ENCODE results near the gene SMIM8.
"Not testable (repeated sequence)": the region's sequence is repeated elsewhere in the genome, so short reads cannot be mapped to it uniquely, and the experiment has no call there.

Gene SMIM8

DNA sequence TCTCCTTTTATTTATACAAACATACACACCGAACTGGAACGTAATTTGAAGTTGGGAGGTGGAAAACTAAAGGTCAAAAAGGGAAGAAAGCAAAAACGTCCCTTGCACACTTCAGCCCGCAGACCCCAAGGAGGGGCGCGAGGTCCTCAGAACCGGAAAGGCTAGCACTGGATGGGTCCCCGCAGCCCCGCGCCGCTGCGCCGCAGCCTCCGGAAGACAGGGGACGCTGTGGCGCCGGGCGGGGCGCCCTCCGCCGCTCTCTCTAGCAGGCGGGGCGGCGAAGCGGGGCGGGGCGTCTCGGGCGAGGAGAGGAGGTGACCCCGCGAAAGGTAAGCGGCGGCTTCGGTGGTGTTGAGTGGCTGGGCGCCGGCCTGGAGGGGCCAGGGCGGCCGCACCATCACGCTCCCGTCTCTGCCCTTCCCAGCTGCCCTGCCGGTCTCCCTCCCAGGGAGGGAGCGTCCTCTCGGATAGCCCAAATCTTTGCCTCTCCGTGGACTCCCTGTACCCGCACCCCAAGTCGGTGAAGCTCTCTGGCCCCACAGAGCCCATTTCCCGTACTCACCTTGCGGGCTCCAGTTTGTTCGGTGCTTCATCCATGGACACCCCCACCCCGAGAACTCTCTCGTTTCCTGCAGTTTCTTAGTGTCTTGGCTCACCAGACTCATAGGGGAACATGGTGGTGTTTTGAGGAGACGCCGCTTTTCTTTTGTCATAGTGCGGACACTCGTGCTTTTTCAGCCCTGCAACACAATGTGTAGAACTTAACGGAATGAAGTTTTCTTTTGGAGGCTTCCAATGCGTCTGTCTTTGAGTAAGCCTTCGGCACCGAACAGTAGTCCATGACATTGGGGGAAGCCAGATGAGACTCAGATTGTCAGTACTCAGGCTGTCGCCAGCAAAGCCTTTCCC lies at the start of gene SMIM8:
TSS of gene SMIM8 (plus strand) at position 285 of the 909 bp plus-strand sequence. CDS start 14,444 bp downstream, outside the sequence.
- DNase-seq = no peak

DNA sequence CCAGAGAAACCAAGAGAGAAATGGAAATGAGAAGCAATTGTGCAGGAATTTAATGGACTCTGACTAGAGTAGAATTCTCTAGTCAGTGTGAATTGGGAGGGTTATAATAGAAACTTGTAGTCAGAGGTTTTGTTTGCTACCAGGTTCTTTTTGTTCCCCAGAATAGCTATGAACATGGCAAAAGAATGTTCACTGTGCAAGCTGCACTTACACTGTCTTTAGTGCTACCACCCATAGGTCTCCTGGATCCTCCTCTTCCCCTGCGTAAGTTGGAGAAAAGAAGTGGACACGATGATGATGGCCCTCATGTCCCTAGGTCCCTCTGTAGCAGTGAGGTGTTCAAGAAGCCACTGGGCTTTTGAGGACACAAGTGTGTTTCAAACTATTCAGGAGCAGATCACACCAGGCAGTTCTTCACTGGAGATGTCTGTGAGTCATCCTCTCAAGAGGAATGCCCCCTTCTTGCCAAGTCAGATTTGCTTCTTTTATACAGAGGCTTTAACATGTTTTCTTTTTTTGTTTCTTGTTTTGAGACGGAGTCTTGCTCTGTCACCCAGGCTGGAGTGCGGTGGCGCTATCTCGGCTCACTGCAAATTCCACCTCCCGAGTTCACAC lies 47.6 kb upstream of the SMIM8 start:
- no peak for DNase-seq

GRCh38 chr6:87276624-87277023 lies 45.8 kb upstream of the SMIM8 start:
- DNase-seq = no peak

DNA sequence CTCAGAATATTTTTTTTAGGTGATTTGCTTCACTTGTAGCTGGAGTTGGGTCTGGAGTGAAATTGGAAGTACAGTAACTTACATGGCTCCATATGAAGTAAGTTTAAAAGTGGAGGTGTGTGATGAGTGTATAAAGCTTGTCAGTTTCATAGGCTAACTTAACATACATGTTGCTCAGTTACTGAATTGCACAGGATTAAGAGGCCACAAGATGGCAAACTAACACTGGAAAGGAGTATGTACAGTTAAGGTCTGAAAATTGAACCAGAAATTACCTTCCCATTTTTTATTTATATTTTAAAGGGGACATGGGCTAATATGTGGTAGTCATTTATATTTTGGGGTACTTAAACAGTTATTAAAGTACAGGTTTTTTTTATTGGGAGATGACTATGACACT lies 45.3 kb upstream of the SMIM8 start:
- DNase-seq = no peak

- DNase-seq = no peak
Measured at GRCh38 chr6:87279196-87279595, 43.2 kb upstream of the SMIM8 start.

- DNase-seq = no peak
Measured at GRCh38 chr6:87281426-87281825, 41.0 kb upstream of the SMIM8 start.

DNA sequence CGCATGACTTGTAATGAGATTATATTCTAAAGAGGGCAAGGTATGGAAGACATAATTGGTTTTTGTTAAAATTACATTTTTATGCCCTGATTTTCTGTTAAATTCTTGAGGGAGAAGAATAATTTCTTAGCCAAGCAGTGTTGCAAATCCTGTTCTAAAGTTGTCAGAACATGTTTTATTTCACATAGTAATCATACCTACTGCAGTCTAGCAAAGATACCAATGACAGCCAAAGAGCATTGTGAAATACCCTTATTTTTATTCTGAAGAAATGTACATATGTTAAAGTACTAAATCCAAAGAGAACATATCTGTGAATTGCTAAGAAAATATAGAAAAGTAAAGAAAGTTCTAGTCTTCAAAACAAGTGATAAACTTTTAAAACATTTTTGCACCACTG lies 39.6 kb upstream of the SMIM8 start:
- no peak for DNase-seq

GRCh38 chr6:87283461-87283860 lies 38.9 kb upstream of the SMIM8 start:
- no peak for DNase-seq

DNA sequence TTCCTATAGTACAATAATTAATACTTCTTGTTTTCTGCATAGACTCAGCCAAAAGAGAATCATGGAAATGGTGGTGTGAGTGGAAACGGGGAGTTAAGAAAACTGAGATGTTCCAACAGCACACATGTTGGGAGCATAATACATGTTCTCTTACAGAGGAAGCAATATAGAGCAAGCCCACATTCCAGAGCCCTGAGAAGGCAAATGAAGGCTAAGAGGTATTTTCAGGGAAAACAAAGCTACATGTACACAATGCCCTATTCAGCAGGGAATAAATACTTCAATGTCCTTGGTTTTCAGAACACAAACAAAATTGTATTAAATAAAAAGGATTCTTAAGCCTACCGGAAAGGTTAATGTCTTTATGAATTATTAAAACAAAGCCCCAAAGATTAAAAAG lies 35.1 kb upstream of the SMIM8 start:
- DNase-seq = no peak

DNA sequence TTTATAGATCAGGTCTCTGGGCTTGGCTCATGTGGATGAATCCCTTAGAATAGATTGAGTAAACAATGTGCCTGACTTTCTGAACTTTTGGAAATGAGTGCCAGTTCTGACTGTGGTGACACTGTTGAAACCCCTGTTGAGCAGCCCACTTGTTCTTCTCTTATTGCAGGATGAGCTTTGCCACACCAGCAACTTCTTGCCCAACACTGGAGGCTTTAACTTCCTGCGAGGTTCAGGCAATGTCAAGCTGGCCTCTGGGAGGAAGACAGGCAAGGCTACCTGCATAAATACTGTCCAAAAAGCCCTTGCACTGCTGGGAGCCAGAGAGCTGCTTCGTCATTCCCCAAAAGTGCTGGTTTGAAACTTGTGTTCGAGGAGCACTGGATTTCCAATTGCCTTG lies 32.8 kb upstream of the SMIM8 start:
- DNase-seq = no peak

DNA sequence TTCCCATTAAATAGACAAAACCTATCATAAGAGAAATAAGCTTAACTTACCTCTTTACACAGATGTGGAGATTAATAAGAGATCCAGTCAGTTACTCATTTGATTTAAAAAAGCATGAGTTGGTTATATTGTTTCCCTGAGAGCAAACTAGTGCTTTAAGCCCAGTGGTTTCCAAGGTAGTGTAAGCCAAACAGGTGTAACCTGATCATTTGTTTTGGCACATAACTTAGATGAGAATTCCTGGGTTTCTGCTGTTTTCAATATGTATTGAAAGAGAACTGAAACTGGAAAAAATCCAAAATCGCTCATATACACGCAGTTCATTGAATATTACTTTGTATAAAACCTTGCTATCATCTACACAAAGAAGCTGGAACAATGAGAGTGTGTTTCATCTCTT lies 30.5 kb upstream of the SMIM8 start:
- no peak for DNase-seq

- no peak for DNase-seq
Measured at GRCh38 chr6:87293526-87293925, 28.9 kb upstream of the SMIM8 start.

- no peak for DNase-seq
Measured at GRCh38 chr6:87297119-87297518, 25.3 kb upstream of the SMIM8 start.

GRCh38 chr6:87301277-87301676 lies 21.1 kb upstream of the SMIM8 start:
- not testable (repeated sequence) for DNase-seq

- no peak for DNase-seq
Measured at GRCh38 chr6:87308970-87309369, 13.4 kb upstream of the SMIM8 start.

DNA sequence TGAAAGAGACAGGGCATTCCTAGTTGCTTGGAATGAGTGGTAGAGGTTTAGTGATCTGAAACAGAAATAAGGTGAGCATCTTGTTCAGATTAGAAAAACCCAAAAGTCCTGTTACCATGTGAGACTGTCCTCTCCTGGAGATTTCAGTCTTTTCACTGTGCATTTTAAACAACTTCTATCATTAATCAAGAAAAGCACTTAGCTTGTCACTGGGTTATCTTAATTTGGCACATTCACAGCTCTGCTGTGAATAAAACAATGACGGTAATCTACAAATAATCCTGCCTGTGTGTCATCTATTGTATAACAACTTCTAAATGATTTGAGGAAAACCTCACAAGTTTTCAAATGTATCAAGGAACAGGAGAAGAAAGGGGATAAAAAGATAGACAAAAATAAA lies 9.5 kb upstream of the SMIM8 start:
- no peak for DNase-seq

- DNase-seq = no peak
Measured at GRCh38 chr6:87315071-87315470, 7.3 kb upstream of the SMIM8 start.

DNA sequence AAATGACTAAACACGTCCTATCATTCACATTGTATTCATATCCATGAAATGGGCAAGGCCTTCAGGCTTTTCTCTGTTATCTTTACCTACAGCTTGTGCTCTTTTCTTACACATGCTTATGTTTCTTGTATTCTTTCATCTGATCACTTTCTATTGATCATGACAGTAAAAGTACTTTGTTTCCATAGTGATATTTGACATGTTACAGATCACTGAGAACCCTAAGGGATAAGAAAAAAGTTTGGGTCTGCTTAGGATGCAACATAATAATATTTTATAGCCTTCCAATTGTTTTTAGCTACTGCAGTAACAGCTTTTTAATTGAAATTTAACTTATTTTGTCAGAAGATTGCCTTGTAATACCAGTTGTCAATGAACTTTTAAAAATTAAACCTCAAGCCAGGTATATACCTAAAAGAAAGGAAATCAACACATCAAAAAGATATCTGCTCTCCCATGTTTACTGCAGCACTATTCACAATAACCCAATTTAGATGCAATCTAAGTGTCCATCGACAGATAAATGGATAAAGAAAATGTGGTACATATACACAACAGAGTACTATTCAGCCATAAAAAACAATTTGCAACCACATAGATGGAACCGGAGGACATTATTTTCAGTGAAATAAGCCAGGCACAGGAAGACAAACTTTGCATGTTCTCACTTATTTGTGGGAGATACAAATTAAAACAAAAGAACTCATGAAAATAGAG lies 3.0 kb upstream of the SMIM8 start:
- no peak for DNase-seq

DNA sequence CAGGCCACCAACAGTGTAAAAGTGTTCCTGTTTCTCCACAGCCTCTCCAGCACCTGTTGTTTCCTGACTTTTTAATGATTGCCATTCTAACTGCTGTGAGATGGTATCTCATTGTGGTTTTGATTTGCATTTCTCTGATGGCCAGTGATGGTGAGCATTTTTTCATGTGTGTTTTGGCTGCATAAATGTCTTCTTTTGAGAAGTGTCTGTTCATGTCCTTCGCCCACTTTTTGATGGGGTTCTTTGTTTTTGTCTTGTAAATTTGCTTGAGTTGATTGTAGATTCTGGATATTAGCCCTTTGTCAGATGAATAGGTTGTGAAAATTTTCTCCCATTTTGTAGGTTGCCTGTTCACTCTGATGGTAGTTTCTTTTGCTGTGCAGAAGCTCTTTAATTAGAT lies 1.5 kb downstream of the SMIM8 start:
- DNase-seq = not testable (repeated sequence)

GRCh38 chr6:87330961-87331360 lies 8.6 kb downstream of the SMIM8 start:
- no peak for DNase-seq

- DNase-seq = no peak
Measured at GRCh38 chr6:87333033-87333432, 10.6 kb downstream of the SMIM8 start.

DNA sequence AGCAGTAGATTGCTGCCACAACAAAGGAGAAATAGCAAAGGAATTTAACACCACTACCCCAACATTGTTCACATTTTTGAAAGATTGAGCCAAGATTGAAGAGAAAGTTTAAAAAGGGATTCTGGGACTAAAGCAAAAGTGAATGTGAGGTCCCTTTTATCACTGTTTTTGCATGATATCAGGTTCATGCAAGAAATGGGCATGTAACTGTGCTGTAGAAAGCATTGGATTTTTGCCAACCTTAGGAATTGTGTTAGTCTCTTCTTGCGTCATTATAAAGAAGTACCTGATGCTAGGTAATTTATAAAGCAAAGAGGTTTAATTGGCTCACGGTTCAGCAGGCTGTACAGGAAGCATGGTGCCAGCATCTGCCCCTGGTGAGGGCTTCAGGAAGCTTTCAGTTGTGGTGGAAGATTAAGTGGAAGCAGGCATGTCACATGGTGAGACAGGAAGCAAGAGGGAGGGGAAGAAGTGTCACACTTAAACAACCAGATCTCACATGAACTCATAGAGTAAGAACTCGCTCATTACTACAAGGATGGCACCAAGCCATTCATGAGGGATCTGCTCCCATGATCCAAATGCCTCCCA lies 11.3 kb downstream of the SMIM8 start:
- DNase-seq = no peak

GRCh38 chr6:87334683-87335082 lies 12.3 kb downstream of the SMIM8 start:
- no peak for DNase-seq
